ENCODE results near the gene RDH12. TPM values are rescaled to one million over a fixed set of nuclear protein-coding genes. Genes with fewer than 3 reads are reported as not detected.

RDH12 gene
- polyA plus RNA-seq, 1 experiment: not detected

DNA sequence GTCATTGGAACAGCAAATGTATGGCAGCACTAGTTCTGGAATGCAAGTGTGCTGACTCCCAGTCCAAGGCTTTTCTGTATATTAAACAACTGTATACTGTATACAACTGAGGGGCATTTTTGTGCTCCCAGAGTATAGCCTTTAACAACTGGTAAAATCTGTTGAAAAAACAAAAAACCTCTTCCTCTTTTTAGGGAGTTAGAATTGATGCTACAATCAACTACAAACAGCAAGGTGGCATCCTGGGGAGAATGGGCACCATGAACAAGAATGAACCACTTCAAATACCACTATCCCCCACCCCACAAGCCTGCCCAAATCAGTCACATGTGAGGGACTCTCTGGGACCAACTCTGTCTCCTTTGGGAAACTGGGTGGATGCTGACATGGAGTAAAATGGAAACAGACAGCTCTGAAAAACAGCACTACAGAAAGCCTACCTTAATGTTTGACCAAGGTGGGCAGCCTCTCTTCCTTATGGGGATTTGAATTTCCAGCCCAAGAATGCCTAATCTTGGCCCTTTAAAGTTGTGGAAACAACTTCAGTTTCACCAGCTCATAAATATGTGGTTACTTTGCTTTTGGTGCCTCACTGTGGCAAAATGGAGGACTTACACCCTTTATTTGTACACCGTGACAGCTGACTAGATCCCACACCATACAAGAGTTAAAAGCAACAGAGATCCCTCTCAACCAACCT, 34.8 kb upstream of the RDH12 start:
- Histone ChIP-seq H3K27me3 (ENCODE audit: control insufficient read depth, insufficient read depth, low read length) (no peaks in the 10 kb centered on the region), H3K27ac (ENCODE audit: low read depth, low read length) (no peak overlapping the region), H3K9me3 (ENCODE audit: control insufficient read depth, insufficient read depth, low read length) (no peaks in the 10 kb centered on the region), H3K4me3 (ENCODE audit: low read depth, low read length) (no peak overlapping the region)
- TF ChIP-seq, protein P1, sequence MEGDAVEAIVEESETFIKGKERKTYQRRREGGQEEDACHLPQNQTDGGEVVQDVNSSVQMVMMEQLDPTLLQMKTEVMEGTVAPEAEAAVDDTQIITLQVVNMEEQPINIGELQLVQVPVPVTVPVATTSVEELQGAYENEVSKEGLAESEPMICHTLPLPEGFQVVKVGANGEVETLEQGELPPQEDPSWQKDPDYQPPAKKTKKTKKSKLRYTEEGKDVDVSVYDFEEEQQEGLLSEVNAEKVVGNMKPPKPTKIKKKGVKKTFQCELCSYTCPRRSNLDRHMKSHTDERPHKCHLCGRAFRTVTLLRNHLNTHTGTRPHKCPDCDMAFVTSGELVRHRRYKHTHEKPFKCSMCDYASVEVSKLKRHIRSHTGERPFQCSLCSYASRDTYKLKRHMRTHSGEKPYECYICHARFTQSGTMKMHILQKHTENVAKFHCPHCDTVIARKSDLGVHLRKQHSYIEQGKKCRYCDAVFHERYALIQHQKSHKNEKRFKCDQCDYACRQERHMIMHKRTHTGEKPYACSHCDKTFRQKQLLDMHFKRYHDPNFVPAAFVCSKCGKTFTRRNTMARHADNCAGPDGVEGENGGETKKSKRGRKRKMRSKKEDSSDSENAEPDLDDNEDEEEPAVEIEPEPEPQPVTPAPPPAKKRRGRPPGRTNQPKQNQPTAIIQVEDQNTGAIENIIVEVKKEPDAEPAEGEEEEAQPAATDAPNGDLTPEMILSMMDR (IDR thresholded peaks at IDR 0.05; ENCODE audit: low read depth, low read length): peak; percentile 70
- POLR2A ChIA-PET: interaction anchor here (1.0 kb wide), 1 partner anchor 67 kb away, joined by 3 read pairs; the partner anchor contains the start of gene PIGH
- DNase-seq (ENCODE audit: low read depth, low spot score): peak; percentile 43
- CTCF ChIA-PET: interaction anchor here (0.6 to 7.6 kb wide), 31 partner anchors 8 to 1307 kb away, joined by 3 to 125 read pairs (median 5); partner anchors contain the start of genes ARG2, PIGH and RDH12

DNA sequence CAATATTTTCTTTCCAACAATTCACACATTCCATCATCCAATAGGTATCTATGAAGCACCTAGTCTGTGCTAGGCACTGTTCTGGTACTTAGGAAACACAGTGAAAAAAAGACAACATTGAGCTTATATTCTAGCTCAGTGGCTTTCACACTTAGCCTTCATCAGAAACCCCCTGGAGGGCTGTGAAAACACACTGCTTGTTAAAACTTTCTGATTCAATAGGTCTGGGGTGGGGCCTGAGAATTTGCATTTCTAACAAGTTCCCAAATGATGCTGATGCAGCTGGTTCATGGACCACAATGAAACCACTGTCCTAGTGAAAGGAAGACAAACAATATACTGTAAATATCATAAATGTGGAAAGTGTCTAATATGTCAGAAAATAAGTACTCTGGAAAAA, 33.1 kb upstream of the RDH12 start:
- TF ChIP-seq, protein P1 (IDR thresholded peaks at IDR 0.05; ENCODE audit: low read depth, low read length): no peak
- H3K9me3 ChIP-seq (ENCODE audit: control insufficient read depth, insufficient read depth, low read length): no peaks in the 10 kb centered on the region
- H3K27ac ChIP-seq (ENCODE audit: low read depth, low read length): no peak overlapping the region
- DNase-seq (ENCODE audit: low read depth, low spot score): no peak
- H3K4me3 ChIP-seq (ENCODE audit: low read depth, low read length): no peak overlapping the region
- H3K27me3 ChIP-seq (ENCODE audit: control insufficient read depth, insufficient read depth, low read length): no peaks in the 10 kb centered on the region
- ChIA-PET POLR2A (no interaction called here), CTCF (interaction anchor here (0.5 to 7.6 kb wide), 11 partner anchors 34 to 384 kb away, joined by 3 to 125 read pairs (median 4); partner anchors contain the start of genes ARG2, PIGH and RDH12)

DNA sequence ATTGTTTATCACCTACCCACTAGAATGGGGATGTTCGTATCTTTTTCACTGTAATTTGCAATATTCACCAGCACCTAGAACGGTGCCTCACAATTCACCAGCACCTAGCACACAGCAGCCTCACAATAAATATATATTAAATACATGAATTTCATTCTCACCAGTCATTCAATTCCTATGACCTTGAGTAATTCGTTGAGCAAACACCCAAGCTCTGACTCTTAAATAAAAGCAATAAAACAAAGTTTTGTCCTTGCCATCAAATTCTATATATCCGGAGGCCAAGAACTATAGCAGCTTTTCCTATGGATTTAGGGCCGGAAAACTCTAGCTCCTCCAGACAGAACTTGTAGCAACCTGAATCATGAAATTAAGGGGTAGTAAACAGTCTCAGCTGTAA, 28.2 kb upstream of the RDH12 start:
- ChIA-PET CTCF (interaction anchor here (0.5 to 3.1 kb wide), 12 partner anchors 14 to 1087 kb away, joined by 3 to 13 read pairs (median 4); partner anchors contain the start of genes ARG2, ATP6V1D, EIF2S1 and PIGH), POLR2A (interaction anchor here (0.6 to 1.3 kb wide), 3 partner anchors 22 to 74 kb away, joined by 3 to 7 read pairs (median 4); partner anchors contain the start of gene RDH11)

GRCh38 chr14:67674139-67674479, 27.6 kb upstream of the RDH12 start:
- CTCF ChIA-PET: interaction anchor here (0.7 to 3.1 kb wide), 8 partner anchors 20 to 1086 kb away, joined by 3 to 13 read pairs (median 3); partner anchors contain the start of genes ATP6V1D and EIF2S1
- TF ChIP-seq, protein P1 (IDR thresholded peaks at IDR 0.05; ENCODE audit: low read depth, low read length): peak; percentile 36
- no peaks in the 10 kb centered on the region for H3K27me3 ChIP-seq (ENCODE audit: control insufficient read depth, insufficient read depth, low read length)
- POLR2A ChIA-PET: interaction anchor here (0.6 to 1.3 kb wide), 3 partner anchors 22 to 75 kb away, joined by 3 to 7 read pairs (median 4); partner anchors contain the start of gene RDH11
- no peaks in the 10 kb centered on the region for H3K9me3 ChIP-seq (ENCODE audit: control insufficient read depth, insufficient read depth, low read length)
- no peak for DNase-seq (ENCODE audit: low read depth, low spot score)
- peak overlapping the region; percentile 86 for H3K4me3 ChIP-seq (ENCODE audit: low read depth, low read length)
- H3K27ac ChIP-seq (ENCODE audit: low read depth, low read length): peak overlapping the region; percentile 96

More for the DNA sequence above, 28.2 kb upstream of the RDH12 start:
- no peaks in the 10 kb centered on the region for H3K27me3 ChIP-seq (ENCODE audit: control insufficient read depth, insufficient read depth, low read length)
- H3K27ac ChIP-seq (ENCODE audit: low read depth, low read length): no peak overlapping the region
- H3K9me3 ChIP-seq (ENCODE audit: control insufficient read depth, insufficient read depth, low read length): no peaks in the 10 kb centered on the region
- TF ChIP-seq, protein P1 (IDR thresholded peaks at IDR 0.05; ENCODE audit: low read depth, low read length): no peak
- DNase-seq (ENCODE audit: low read depth, low spot score): no peak
- H3K4me3 ChIP-seq (ENCODE audit: low read depth, low read length): peak overlapping the region; percentile 86
